Measurements from ENCODE around the gene GCDH.
A peak's percentile ranks its signal among the peaks of the same experiment; 100 is the strongest.
"Not testable (repeated sequence)": the region's sequence is repeated elsewhere in the genome, so short reads cannot be mapped to it uniquely, and the experiment has no call there.

GCDH gene

DNA sequence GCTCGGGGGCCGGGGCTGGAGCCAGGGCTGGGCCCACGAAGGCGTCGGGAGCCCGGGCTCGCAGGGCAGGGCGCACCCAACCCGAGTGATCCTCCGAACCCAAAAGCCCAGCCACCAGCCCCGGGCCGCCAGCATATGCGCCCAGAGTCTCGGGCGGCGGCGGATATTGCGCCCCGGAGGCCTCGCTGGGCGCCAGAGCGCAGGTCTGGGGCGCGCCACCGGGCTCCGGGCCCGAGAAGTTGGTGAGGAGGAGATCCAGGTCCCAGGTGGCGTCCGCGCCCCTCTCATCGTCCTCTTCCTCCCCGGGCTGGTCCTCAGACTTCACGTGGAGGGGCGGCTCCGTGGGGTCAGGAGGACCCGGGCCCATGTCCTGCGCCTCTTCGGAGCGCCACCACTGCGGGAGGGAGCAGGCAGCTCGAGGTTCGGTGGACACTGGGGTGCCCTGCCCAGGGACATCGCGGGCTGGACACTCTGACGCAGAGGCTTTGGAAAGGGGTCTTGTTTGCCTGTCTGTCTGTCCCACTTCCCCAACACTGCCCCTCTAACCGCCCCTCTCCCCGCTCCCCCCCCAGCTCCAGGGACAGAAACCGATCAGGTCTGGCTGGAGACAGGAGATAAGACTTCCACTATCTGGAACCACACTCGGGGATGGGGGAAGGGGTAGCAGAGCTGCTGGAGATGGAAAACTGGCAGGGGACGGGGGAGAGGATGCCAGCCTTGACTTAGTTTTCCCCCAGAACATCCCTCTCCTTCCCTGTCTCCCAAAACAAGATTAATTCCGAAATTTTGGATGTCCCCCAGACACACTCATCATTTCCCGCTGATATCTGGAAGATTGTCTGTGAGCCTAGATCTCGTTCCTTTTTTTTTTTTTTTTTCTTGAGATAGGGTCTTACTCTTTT is 5.0 kb upstream of the GCDH start:
- peaks cover 12% of the 10 kb centered on the region for H3K4me1 Mint-ChIP-seq
- H3K4me3 Mint-ChIP-seq, result peak overlapping the region; percentile 35 to 74 (median 55)
- peaks cover 3% of the 10 kb centered on the region for H3K9me3 Mint-ChIP-seq
- no peaks in the 10 kb centered on the region for H3K36me3 Mint-ChIP-seq (ENCODE audit: low read depth)
- TF ChIP-seq, protein P1, sequence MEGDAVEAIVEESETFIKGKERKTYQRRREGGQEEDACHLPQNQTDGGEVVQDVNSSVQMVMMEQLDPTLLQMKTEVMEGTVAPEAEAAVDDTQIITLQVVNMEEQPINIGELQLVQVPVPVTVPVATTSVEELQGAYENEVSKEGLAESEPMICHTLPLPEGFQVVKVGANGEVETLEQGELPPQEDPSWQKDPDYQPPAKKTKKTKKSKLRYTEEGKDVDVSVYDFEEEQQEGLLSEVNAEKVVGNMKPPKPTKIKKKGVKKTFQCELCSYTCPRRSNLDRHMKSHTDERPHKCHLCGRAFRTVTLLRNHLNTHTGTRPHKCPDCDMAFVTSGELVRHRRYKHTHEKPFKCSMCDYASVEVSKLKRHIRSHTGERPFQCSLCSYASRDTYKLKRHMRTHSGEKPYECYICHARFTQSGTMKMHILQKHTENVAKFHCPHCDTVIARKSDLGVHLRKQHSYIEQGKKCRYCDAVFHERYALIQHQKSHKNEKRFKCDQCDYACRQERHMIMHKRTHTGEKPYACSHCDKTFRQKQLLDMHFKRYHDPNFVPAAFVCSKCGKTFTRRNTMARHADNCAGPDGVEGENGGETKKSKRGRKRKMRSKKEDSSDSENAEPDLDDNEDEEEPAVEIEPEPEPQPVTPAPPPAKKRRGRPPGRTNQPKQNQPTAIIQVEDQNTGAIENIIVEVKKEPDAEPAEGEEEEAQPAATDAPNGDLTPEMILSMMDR (IDR thresholded peaks at IDR 0.05; ENCODE audit: unreplicated experiment in 3 of 3), result no peak
- peaks cover 70% of the 10 kb centered on the region for H3K27me3 Mint-ChIP-seq (ENCODE audit: low read depth)
- no peak overlapping the region for H3K27ac Mint-ChIP-seq

DNA sequence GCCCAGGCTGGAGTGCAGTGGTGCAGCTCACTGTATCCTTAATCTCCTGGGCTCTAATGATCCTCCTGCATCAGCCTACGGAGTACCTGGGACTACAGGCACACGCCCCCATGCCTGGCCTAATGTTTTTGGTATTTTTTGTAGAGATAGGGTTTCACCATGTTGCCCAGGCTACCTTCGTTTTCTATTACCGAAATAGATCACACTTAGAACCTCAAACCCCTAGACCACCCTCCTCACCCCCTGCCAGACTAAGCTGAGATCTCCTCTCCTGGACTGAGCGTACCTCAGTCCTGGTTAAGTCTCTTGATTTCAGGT is 4.3 kb upstream of the GCDH start:
- no peak overlapping the region for H3K27ac Mint-ChIP-seq
- H3K36me3 Mint-ChIP-seq (ENCODE audit: low read depth), result no peaks in the 10 kb centered on the region
- peak overlapping the region; percentile 35 to 74 (median 55) for H3K4me3 Mint-ChIP-seq
- TF ChIP-seq, protein P1 (IDR thresholded peaks at IDR 0.05; ENCODE audit: unreplicated experiment in 3 of 3), result no peak
- H3K9me3 Mint-ChIP-seq, result peaks cover 3% of the 10 kb centered on the region
- H3K4me1 Mint-ChIP-seq, result peaks cover 15% of the 10 kb centered on the region
- peaks cover 67% of the 10 kb centered on the region for H3K27me3 Mint-ChIP-seq (ENCODE audit: low read depth)

DNA sequence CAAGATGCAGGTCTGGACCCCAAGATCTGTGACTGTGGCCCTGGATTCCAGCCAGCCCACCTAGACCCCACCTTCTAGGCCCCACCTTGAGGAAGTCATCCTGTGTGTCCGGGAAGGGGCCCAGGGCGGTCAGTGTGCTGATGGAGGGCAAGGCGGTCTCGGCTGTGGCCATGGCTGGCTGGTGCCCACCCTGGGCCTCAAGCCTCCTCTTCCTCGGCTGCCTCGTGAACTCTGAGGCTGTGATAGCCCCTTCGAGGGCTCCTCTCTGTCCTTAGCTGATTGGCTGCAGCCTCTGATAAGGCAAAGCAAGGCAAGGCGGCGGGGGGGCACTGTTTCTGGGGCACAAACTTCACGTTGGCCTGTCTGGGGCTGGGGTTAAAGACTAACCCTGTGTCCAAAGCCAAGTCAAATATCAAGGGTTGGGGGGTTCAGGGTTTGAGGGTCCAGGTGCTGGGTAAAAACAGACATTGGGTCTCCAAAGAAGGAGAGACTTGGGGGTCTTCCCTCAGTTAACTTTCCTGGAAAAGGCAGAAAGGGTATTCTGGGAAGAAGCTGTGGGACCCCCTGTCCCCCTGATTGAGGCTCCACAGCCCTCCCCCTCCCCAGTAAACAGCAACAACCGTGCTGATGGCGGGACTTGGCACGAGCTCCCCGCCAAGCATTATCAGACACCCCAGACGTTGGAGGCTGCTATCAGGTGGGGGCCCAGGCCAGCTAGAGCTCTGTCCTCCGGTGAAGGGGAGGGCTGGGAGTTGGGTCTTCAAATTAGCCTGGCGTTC is 3.8 kb upstream of the GCDH start, which contains the start of gene KLF1:
TSS of gene KLF1 (minus strand) at position 233 of the 779 bp plus-strand sequence. CDS start at position 172, 61 bp downstream.
- peak within 1 kb of the TSS; percentile 35 to 74 (median 55) for H3K4me3 Mint-ChIP-seq
- no peak within 1 kb of the TSS for H3K27ac Mint-ChIP-seq
- H3K4me1 Mint-ChIP-seq, result peaks cover 15% of the 10 kb centered on the region
- H3K36me3 Mint-ChIP-seq (ENCODE audit: low read depth), result no peaks in the 10 kb centered on the region
- peaks cover 3% of the 10 kb centered on the region for H3K9me3 Mint-ChIP-seq
- TF ChIP-seq, protein P1 (IDR thresholded peaks at IDR 0.05; ENCODE audit: unreplicated experiment in 3 of 3), result no peak
- H3K27me3 Mint-ChIP-seq (ENCODE audit: low read depth), result peaks cover 67% of the 10 kb centered on the region

DNA sequence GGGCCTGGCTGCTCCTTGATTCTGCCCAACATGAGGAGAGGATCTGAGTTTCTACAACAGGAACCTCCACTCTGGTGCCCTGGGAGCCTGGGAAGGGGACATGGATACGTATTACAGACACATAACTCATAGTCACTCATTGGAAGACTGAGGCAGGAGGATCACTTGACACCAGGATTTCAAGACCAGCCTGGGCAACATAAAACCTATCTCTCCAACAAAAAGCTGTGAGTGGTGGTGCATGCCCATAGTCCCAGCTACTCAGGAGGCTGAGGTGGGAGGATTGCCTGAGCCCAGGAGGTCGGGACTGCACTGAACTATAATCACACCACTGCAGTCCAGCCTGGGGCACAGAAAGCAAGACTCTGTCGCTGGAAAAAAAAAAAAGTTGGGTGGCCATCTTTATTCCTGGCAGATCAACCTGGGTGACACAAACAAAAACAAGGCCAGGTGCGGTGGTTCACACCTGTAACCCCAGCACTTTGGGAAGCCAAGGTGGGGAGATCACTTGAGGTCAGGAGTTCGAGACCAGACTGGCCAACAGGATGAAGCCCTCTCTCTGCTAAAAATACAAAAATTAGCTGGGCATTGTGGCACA is 2.9 kb upstream of the GCDH start:
- Mint-ChIP-seq H3K4me3 (no peak overlapping the region), H3K9me3 (peaks cover 3% of the 10 kb centered on the region), H3K36me3 (ENCODE audit: low read depth) (no peaks in the 10 kb centered on the region), H3K27me3 (ENCODE audit: low read depth) (peaks cover 60% of the 10 kb centered on the region), H3K4me1 (peaks cover 15% of the 10 kb centered on the region), H3K27ac (no peak overlapping the region)
- TF ChIP-seq, protein P1 (IDR thresholded peaks at IDR 0.05; ENCODE audit: unreplicated experiment in 3 of 3), result no peak

DNA sequence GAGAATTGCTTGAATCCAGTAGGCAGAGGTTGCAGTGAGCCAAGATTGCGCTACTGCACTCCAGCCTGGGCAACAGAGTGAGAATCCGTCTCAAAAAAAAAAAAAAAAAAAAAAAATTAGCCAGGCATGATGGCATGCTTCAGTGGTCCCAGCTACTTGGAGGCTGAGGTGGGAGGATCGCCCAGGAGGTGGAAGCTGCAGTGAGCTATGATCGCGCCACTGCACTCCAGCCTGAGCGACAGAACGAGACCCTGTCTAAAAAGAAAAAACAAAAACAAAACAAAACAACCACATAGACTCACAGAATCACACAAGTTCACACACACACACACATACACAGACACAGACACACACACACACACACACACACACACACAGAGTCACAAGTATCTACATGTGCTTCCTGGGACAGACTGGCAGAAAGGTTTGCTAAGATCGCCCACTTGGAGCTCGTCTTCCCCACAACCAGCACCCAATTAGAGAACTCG is 617 bp upstream of the GCDH start:
- peak overlapping the region; percentile 95 to 96 (median 95) for H3K4me3 Mint-ChIP-seq
- peaks cover 15% of the 10 kb centered on the region for H3K4me1 Mint-ChIP-seq
- H3K27ac Mint-ChIP-seq, result peak overlapping the region in 2 of 3 experiments; percentile 78 to 90
- H3K27me3 Mint-ChIP-seq (ENCODE audit: low read depth), result peaks cover 40% of the 10 kb centered on the region
- H3K36me3 Mint-ChIP-seq (ENCODE audit: low read depth); H3K9me3 Mint-ChIP-seq: not testable (repeated sequence)

DNA sequence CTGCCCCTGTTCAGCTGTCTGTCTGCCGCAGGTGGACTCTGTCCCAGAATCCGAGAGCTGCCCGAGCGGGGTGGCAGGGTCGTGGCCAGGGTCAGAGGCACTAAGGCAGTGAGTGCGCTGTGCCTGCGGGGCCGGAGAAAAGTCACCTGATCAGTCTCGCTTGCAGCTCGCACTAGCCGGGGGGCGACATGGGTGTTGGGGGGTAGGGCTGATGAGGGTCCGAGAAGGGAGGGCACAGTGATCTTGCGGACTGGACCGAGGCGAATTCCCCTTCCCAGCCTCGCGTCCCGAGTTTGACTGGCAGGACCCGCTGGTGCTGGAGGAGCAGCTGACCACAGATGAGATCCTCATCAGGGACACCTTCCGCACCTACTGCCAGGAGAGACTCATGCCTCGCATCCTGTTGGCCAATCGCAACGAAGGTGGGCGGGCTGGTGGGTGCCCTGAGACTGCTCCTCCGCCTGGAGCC is 627 bp downstream of the GCDH start:
- Mint-ChIP-seq H3K4me1 (peaks cover 11% of the 10 kb centered on the region), H3K9me3 (no peaks in the 10 kb centered on the region), H3K27me3 (ENCODE audit: low read depth) (peaks cover 32% of the 10 kb centered on the region), H3K4me3 (peak overlapping the region; percentile 95 to 96 (median 95)), H3K36me3 (ENCODE audit: low read depth) (peaks cover 8% of the 10 kb centered on the region), H3K27ac (no peak overlapping the region)
- TF ChIP-seq, protein P1 (IDR thresholded peaks at IDR 0.05; ENCODE audit: unreplicated experiment in 3 of 3), result no peak
